ENCODE data around the gene RRP36.

DNA sequence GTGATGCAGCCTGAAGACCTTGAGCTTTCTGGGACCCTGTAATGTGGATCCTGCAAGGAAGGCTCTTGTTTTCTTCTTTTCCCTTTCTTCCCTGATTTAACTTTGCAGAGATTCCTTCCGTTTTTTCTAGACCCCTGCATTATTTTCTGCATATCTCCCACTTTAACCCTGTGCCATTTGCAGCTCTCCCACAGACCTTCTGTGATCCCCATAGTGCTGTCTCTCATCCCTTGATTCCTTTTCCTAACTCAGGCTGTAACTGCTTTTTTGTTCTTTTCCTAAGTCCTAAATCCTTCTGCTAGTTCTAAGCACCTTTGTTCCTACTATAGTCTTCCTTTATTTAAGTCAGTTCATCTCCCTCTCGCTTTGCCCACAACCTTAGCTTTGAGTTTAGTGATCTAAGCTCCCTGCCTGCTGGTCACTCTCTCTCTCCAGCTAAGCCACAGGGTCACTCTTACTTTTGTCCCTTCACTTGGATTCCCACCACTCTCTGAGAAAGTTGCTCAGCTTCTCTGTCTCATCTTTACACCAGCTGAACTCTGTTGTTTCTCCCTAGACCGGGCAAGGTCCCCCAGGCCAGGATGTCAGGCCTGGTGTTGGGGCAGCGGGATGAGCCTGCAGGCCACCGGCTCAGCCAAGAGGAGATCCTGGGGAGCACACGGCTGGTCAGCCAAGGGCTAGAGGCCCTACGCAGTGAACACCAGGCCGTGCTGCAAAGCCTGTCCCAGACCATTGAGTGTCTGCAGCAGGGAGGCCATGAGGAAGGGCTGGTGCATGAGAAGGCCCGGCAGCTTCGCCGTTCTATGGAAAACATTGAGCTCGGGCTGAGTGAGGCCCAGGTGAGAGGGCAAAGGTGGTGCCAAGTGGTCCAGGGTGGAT is 39.6 kb downstream of the RRP36 start:
- TF ChIP-seq ELF1 (IDR thresholded peaks at IDR 0.05), result no peak
- no peak for TF ChIP-seq POLR2AphosphoS5 (IDR thresholded peaks at IDR 0.05; ENCODE audit: low read depth, low read length)
- TF ChIP-seq YY1 (IDR thresholded peaks at IDR 0.05; ENCODE audit: low read depth), result no peak
- TF ChIP-seq CHD2 (IDR thresholded peaks at IDR 0.05; ENCODE audit: low read length, partially characterized antibody), result no peak
- TF ChIP-seq, protein P1, sequence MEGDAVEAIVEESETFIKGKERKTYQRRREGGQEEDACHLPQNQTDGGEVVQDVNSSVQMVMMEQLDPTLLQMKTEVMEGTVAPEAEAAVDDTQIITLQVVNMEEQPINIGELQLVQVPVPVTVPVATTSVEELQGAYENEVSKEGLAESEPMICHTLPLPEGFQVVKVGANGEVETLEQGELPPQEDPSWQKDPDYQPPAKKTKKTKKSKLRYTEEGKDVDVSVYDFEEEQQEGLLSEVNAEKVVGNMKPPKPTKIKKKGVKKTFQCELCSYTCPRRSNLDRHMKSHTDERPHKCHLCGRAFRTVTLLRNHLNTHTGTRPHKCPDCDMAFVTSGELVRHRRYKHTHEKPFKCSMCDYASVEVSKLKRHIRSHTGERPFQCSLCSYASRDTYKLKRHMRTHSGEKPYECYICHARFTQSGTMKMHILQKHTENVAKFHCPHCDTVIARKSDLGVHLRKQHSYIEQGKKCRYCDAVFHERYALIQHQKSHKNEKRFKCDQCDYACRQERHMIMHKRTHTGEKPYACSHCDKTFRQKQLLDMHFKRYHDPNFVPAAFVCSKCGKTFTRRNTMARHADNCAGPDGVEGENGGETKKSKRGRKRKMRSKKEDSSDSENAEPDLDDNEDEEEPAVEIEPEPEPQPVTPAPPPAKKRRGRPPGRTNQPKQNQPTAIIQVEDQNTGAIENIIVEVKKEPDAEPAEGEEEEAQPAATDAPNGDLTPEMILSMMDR (IDR thresholded peaks at IDR 0.05), result no peak
- TF ChIP-seq MAX (IDR thresholded peaks at IDR 0.05; ENCODE audit: low read depth), result no peak

Measured in SK-N-SH (cell line).